ENCODE measurements around the gene NUP107.

DNA sequence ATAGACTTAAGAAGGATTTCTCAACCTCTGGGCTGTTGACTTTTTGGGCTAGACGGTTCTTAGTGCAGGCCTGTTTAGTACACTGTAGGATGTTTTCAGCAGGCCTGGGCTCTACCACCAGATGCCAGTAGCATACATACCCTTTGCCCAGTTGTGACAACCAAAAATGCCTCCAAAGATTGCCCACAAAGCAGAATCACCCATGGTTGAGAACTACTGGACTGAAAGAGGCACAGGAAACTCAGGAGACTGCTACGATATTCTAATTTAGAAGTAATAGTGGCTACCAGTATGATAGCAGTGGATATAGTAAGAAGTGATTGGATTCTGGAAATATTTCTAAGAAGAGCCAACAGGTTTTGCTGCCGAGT lies 74.6 kb downstream of the NUP107 start:
- TF ChIP-seq, protein P1, sequence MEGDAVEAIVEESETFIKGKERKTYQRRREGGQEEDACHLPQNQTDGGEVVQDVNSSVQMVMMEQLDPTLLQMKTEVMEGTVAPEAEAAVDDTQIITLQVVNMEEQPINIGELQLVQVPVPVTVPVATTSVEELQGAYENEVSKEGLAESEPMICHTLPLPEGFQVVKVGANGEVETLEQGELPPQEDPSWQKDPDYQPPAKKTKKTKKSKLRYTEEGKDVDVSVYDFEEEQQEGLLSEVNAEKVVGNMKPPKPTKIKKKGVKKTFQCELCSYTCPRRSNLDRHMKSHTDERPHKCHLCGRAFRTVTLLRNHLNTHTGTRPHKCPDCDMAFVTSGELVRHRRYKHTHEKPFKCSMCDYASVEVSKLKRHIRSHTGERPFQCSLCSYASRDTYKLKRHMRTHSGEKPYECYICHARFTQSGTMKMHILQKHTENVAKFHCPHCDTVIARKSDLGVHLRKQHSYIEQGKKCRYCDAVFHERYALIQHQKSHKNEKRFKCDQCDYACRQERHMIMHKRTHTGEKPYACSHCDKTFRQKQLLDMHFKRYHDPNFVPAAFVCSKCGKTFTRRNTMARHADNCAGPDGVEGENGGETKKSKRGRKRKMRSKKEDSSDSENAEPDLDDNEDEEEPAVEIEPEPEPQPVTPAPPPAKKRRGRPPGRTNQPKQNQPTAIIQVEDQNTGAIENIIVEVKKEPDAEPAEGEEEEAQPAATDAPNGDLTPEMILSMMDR (conservative IDR thresholded peaks at IDR 0.05; ENCODE audit: low read depth, low read length): no peak
- TF ChIP-seq EZH2phosphoT487 (IDR thresholded peaks at IDR 0.05; ENCODE audit: borderline replicate concordance, low read length) (no peak), EZH2 (IDR thresholded peaks at IDR 0.05; ENCODE audit: low read length, unreplicated experiment) (no peak)

All from PC-3 (cell line).